SK-N-SH treated with all-trans-retinoic acid at 6 μM for 48 hours (cell line): ENCODE results near the gene ASIC5.

Source experiments
- ATAC-seq: fragments of 200-7000 bp; cut with Tn5 transposase; 3 replicates; pipeline ENCODE4 v1.9.1; 2020; ENCODE audit warnings: mild to moderate bottlenecking, moderate library complexity
- ARNTL ChIP-seq: fragments of 450-650 bp; formaldehyde crosslinking; IDR thresholded peaks from 2 replicates; pipeline ENCODE4 v1.5.0; 2020; ENCODE audit warnings: low read depth, mild to moderate bottlenecking, moderate library complexity, borderline replicate concordance
- BACH2 ChIP-seq: fragments of 250-450 bp; sonication (Bioruptor Pico); IDR thresholded peaks from 2 replicates; pipeline ENCODE4 v1.9.0; 2021; ENCODE audit warnings: mild to moderate bottlenecking, borderline replicate concordance
- CREB5 ChIP-seq: fragments of 250-450 bp; sonication (Bioruptor Pico); IDR thresholded peaks from 2 replicates; pipeline ENCODE4 v1.5.1; 2020; ENCODE audit warnings: low read depth, mild to moderate bottlenecking, moderate library complexity
- CSDC2 ChIP-seq: fragments of 250-450 bp; sonication (Bioruptor Pico); IDR thresholded peaks from 2 replicates; pipeline ENCODE4 v1.5.0; 2020; ENCODE audit warnings: mild to moderate bottlenecking, moderate library complexity
- CSRNP3 ChIP-seq: fragments of 250-450 bp; sonication (Bioruptor Pico); IDR thresholded peaks from 2 replicates; pipeline ENCODE4 v1.5.1; 2021; ENCODE audit warnings: mild to moderate bottlenecking, moderate library complexity
- ESRRG ChIP-seq: fragments of 250-450 bp; sonication (Bioruptor Pico); IDR thresholded peaks from 2 replicates; pipeline ENCODE4 v1.6.1; 2021; ENCODE audit warnings: mild to moderate bottlenecking
- GLIS3 ChIP-seq: fragments of 250-450 bp; sonication (Bioruptor Pico); IDR thresholded peaks from 2 replicates; pipeline ENCODE4 v1.5.0; 2020; ENCODE audit warnings: mild to moderate bottlenecking, moderate library complexity
- ISL1 ChIP-seq: fragments of 250-450 bp; sonication (Bioruptor Pico); IDR thresholded peaks from 2 replicates; pipeline ENCODE4 v2.1.2; 2022; ENCODE audit warnings: mild to moderate bottlenecking, moderate library complexity
- OSR1 ChIP-seq: fragments of 250-450 bp; sonication (Bioruptor Pico); IDR thresholded peaks from 2 replicates; pipeline ENCODE4 v1.8.0; 2022; ENCODE audit warnings: moderate library complexity, mild to moderate bottlenecking, inconsistent platforms
- PATZ1 ChIP-seq: fragments of 250-450 bp; sonication (Bioruptor Pico); IDR thresholded peaks from 2 replicates; pipeline ENCODE4 v1.8.0; 2020; ENCODE audit warnings: mild to moderate bottlenecking, moderate library complexity, borderline replicate concordance
- POU6F1 ChIP-seq: fragments of 250-450 bp; sonication (Bioruptor Pico); IDR thresholded peaks from 2 replicates; pipeline ENCODE4 v1.8.0; 2021; ENCODE audit warnings: low read depth, mild to moderate bottlenecking, moderate library complexity, borderline replicate concordance
- RARB ChIP-seq: fragments of 250-450 bp; sonication (Bioruptor Pico); IDR thresholded peaks from 2 replicates; pipeline ENCODE4 v1.8.0; 2021; ENCODE audit warnings: mild to moderate bottlenecking, moderate library complexity
- SNAI2 ChIP-seq: fragments of 250-450 bp; sonication (Bioruptor Pico); IDR thresholded peaks from 2 replicates; pipeline ENCODE4 v1.5.0; 2020; ENCODE audit warnings: mild to moderate bottlenecking, moderate library complexity
- TCF4 ChIP-seq: fragments of 250-450 bp; sonication (Bioruptor Pico); IDR thresholded peaks from 2 replicates; pipeline ENCODE4 v1.8.0; 2021; ENCODE audit warnings: mild to moderate bottlenecking, moderate library complexity, borderline replicate concordance
- TOX ChIP-seq: fragments of 250-450 bp; sonication (Bioruptor Pico); IDR thresholded peaks from 2 replicates; pipeline ENCODE4 v1.8.0; 2021; ENCODE audit warnings: mild to moderate bottlenecking, moderate library complexity, borderline replicate concordance
- TSHZ2 ChIP-seq: fragments of 250-450 bp; sonication (Bioruptor Pico); IDR thresholded peaks from 2 replicates; pipeline ENCODE4 v1.5.0; 2020; ENCODE audit warnings: mild to moderate bottlenecking, moderate library complexity
- ZC3H10 ChIP-seq: fragments of 250-450 bp; sonication (Bioruptor Pico); IDR thresholded peaks from 2 replicates; pipeline ENCODE4 v1.5.1; 2021; ENCODE audit warnings: mild to moderate bottlenecking, moderate library complexity
- ZFP3 ChIP-seq: fragments of 250-450 bp; sonication (Bioruptor Pico); IDR thresholded peaks from 2 replicates; pipeline ENCODE4 v1.5.0; 2020; ENCODE audit warnings: mild to moderate bottlenecking, moderate library complexity
- ZFP30 ChIP-seq: fragments of 450-650 bp; formaldehyde crosslinking; IDR thresholded peaks from 2 replicates; pipeline ENCODE4 v1.5.0; 2022; ENCODE audit warnings: mild to moderate bottlenecking, moderate library complexity
- ZNF565 ChIP-seq: fragments of 450-650 bp; formaldehyde crosslinking; conservative IDR thresholded peaks from 2 replicates; pipeline ENCODE4 v1.5.0; 2020; ENCODE audit warnings: low read depth, mild to moderate bottlenecking, moderate library complexity
- ZNF70 ChIP-seq: fragments of 450-650 bp; formaldehyde crosslinking; IDR thresholded peaks from 2 replicates; pipeline ENCODE4 v1.5.0; 2020; ENCODE audit warnings: mild to moderate bottlenecking, moderate library complexity
- ZNF8 ChIP-seq: fragments of 450-650 bp; formaldehyde crosslinking; IDR thresholded peaks from 2 replicates; pipeline ENCODE4 v1.5.0; 2020; ENCODE audit warnings: mild to moderate bottlenecking, moderate library complexity

The ASIC5 gene

GRCh38 chr4:155866177-155866576 is at the start of gene ASIC5:
ASIC5 (minus strand) TSS chr4:155866277; CDS start chr4:155866226, 51 bp downstream.
- TF ChIP-seq ZFP30 (CRISPR knock-in tag) (no peak), CSDC2 (no peak), ZC3H10 (CRISPR knock-in tag) (no peak), BACH2 (CRISPR knock-in tag) (no peak), PATZ1 (CRISPR knock-in tag) (no peak), ARNTL (CRISPR knock-in tag) (no peak), ZNF8 (CRISPR knock-in tag) (no peak), ZNF565 (CRISPR knock-in tag) (no peak), TCF4 (CRISPR knock-in tag) (no peak), ZNF70 (CRISPR knock-in tag) (no peak), ISL1 (CRISPR knock-in tag) (no peak), TOX (CRISPR knock-in tag) (no peak), GLIS3 (CRISPR knock-in tag) (no peak)
- ATAC-seq, result no peak

GRCh38 chr4:155914782-155915181 is 48.7 kb upstream of the ASIC5 start:
- TF ChIP-seq ZFP30 (CRISPR knock-in tag) (no peak), ESRRG (CRISPR knock-in tag) (no peak), TOX (CRISPR knock-in tag) (no peak), ARNTL (CRISPR knock-in tag) (no peak), GLIS3 (CRISPR knock-in tag) (no peak), OSR1 (no peak), POU6F1 (CRISPR knock-in tag) (no peak), ZFP3 (CRISPR knock-in tag) (no peak), ZNF8 (CRISPR knock-in tag) (no peak), BACH2 (CRISPR knock-in tag) (no peak), TCF4 (CRISPR knock-in tag) (no peak), SNAI2 (CRISPR knock-in tag) (no peak), RARB (CRISPR knock-in tag) (no peak), CSRNP3 (CRISPR knock-in tag) (no peak), ISL1 (CRISPR knock-in tag) (no peak), CSDC2 (no peak), CREB5 (CRISPR knock-in tag) (no peak), TSHZ2 (no peak), PATZ1 (CRISPR knock-in tag) (no peak)
- no peak for ATAC-seq
